ENCODE measurements around the gene BIN1. TPM values are rescaled to one million over a fixed set of nuclear protein-coding genes. Genes with fewer than 3 reads are reported as not detected.

BIN1 gene
- total RNA-seq, 2 donors from 2014 or later: 41.7 to 45.9 TPM

DNA sequence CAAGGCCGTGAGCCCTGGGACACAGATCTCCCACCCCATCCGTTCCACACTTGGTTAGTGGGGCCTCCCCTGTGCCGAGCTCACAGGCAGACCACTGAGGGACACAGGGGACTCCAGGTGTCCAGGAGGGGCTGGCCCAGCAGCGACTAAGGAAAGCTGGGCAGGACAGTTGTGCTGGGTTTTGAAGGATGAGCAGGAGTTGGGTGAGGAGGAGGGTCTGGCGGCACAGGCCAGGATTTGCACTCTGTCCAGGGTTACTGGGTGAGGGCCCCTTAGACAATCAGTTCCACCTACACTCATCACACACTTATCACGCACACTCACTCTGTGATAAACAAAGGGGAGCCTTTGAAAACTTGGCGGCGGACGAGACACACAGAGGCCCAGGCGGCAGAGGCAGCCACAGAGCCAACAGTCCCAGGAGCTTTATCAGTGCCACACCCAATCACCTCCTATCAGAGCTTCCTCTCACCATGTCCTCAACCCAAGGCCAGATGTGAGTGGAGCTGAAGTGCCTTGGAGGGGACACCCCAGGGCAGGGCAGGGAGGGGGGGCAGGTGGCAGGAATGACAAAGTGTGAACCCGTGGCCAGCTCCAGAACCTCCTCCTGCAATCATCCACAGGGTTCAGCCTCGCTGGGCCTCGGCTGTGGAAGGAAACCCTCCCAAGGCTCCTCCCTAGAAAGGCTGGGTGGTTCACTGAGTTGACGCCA is 26.6 kb downstream of the BIN1 start:
- 89% methylated on average over 14 of the region's 14 CpGs; no CpG with 5 or more reads in 1 of the 2 experiments for WGBS, 2 experiments (ENCODE audit: insufficient coverage in 1 of 2, insufficient read length in 1 of 2)
- H3K9ac ChIP-seq (ENCODE audit: extremely low read depth, low read length, poor library complexity, severe bottlenecking): no peak overlapping the region
- no peak overlapping the region for H3K4me3 ChIP-seq (ENCODE audit: low read length)
- Mint-ChIP-seq H3K4me1 (peaks cover 20% of the 10 kb centered on the region), H3K9me3 (no peaks in the 10 kb centered on the region), H3K27me3 (ENCODE audit: insufficient read depth) (no peaks in the 10 kb centered on the region), H3K27ac (no peak overlapping the region), H3K4me3 (no peak overlapping the region), H3K36me3 (ENCODE audit: low read depth) (no peaks in the 10 kb centered on the region)
- H3K9me3 ChIP-seq (ENCODE audit: control insufficient read depth, low read length): no peaks in the 10 kb centered on the region
- no peaks in the 10 kb centered on the region for H3K27me3 ChIP-seq (ENCODE audit: control insufficient read depth, insufficient read depth, low read length, poor library complexity, severe bottlenecking)
- TF ChIP-seq, protein P1, sequence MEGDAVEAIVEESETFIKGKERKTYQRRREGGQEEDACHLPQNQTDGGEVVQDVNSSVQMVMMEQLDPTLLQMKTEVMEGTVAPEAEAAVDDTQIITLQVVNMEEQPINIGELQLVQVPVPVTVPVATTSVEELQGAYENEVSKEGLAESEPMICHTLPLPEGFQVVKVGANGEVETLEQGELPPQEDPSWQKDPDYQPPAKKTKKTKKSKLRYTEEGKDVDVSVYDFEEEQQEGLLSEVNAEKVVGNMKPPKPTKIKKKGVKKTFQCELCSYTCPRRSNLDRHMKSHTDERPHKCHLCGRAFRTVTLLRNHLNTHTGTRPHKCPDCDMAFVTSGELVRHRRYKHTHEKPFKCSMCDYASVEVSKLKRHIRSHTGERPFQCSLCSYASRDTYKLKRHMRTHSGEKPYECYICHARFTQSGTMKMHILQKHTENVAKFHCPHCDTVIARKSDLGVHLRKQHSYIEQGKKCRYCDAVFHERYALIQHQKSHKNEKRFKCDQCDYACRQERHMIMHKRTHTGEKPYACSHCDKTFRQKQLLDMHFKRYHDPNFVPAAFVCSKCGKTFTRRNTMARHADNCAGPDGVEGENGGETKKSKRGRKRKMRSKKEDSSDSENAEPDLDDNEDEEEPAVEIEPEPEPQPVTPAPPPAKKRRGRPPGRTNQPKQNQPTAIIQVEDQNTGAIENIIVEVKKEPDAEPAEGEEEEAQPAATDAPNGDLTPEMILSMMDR (conservative IDR thresholded peaks at IDR 0.05): no peak
- peaks cover 10% of the 10 kb centered on the region for H3K4me1 ChIP-seq (ENCODE audit: control insufficient read depth, insufficient read depth, low read length)
- no peak overlapping the region for H3K27ac ChIP-seq (ENCODE audit: low read depth, low read length)
- no peaks in the 10 kb centered on the region for H3K36me3 ChIP-seq (ENCODE audit: control insufficient read depth, insufficient read depth, low read length)
- DNase-seq: no peak

DNA sequence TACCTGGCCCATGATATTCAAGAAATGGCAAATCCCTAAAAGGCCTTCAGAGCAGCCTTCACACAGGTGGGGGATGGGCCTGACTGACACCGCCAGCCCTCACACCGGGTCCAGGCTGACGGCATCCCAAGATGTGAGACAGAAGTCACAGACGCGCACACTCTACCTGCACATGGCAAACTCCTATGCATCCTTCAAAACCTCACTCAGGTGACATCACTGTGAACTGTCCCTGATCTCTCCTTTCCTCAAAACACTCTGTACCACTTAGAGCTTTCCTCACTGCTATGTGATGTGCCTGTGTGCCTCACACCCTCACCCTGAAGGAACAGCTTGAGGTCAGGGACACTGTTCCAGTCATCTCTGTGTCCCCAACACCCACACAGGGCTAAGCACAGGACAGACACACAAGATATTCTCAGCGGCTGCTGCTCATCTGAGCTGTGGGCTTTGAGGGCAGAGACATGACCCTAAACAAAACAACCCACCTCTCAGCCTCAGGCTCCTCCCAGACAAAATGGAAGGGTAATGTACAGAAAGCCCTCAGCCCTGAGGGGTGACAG is 27.5 kb downstream of the BIN1 start:
- H3K27me3 ChIP-seq (ENCODE audit: control insufficient read depth, insufficient read depth, low read length, poor library complexity, severe bottlenecking): no peaks in the 10 kb centered on the region
- no peak overlapping the region for H3K9ac ChIP-seq (ENCODE audit: extremely low read depth, low read length, poor library complexity, severe bottlenecking)
- Mint-ChIP-seq H3K27ac (peak overlapping the region; percentile 24), H3K36me3 (ENCODE audit: low read depth) (no peaks in the 10 kb centered on the region), H3K9me3 (no peaks in the 10 kb centered on the region), H3K27me3 (ENCODE audit: insufficient read depth) (no peaks in the 10 kb centered on the region), H3K4me1 (peaks cover 12% of the 10 kb centered on the region), H3K4me3 (no peak overlapping the region)
- no peaks in the 10 kb centered on the region for H3K9me3 ChIP-seq (ENCODE audit: control insufficient read depth, low read length)
- 86% methylated on average over 6 of the region's 6 CpGs; no CpG with 5 or more reads in 1 of the 2 experiments for WGBS, 2 experiments (ENCODE audit: insufficient coverage in 1 of 2, insufficient read length in 1 of 2)
- no peak for DNase-seq
- H3K36me3 ChIP-seq (ENCODE audit: control insufficient read depth, insufficient read depth, low read length): no peaks in the 10 kb centered on the region
- H3K27ac ChIP-seq (ENCODE audit: low read depth, low read length): no peak overlapping the region
- peaks cover 1% of the 10 kb centered on the region for H3K4me1 ChIP-seq (ENCODE audit: control insufficient read depth, insufficient read depth, low read length)
- no peak overlapping the region for H3K4me3 ChIP-seq (ENCODE audit: low read length)
- TF ChIP-seq, protein P1 (conservative IDR thresholded peaks at IDR 0.05): no peak

DNA sequence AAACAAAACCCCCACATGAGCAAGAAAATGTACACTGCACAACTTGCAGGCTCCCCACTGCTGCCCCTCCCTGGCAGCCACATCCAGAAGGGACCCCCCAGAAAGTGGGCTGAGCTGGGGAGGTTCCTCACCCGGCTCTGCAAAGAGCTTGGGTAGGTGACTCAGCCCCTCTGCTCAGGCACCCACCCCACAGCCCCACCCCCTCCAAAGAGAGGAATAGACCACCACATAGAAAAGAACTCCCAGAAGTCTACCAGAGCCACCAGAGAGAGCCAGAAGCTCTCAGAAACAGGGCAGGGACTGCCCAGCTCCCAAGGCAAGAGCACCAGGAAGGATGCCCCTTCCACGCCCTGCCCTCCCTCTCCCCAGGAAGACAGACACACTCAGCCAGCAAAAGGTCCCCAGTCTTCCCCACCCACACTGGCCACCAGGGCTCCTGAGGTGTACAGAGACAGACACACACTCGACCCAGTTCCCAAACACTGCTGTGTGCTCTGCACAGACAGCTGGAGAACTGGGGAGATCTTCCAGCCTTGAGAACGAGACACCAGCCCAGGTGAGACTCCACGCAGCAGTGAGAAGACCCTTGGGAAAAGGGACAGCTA is 28.2 kb downstream of the BIN1 start:
- no peaks in the 10 kb centered on the region for H3K36me3 Mint-ChIP-seq (ENCODE audit: low read depth)
- H3K4me1 Mint-ChIP-seq: peaks cover 6% of the 10 kb centered on the region
- no peaks in the 10 kb centered on the region for H3K4me1 ChIP-seq (ENCODE audit: control insufficient read depth, insufficient read depth, low read length)
- WGBS, 2 experiments (ENCODE audit: insufficient coverage in 1 of 2, insufficient read length in 1 of 2): 76 to 88% methylated on average over 4 to 5 of the region's 5 CpGs
- no peak overlapping the region for H3K27ac ChIP-seq (ENCODE audit: low read depth, low read length)
- TF ChIP-seq, protein P1 (conservative IDR thresholded peaks at IDR 0.05): no peak
- peak overlapping the region; percentile 64 for H3K27ac Mint-ChIP-seq
- H3K27me3 ChIP-seq (ENCODE audit: control insufficient read depth, insufficient read depth, low read length, poor library complexity, severe bottlenecking): no peaks in the 10 kb centered on the region
- H3K9me3 Mint-ChIP-seq: no peaks in the 10 kb centered on the region
- no peak overlapping the region for H3K4me3 Mint-ChIP-seq
- H3K9ac ChIP-seq (ENCODE audit: extremely low read depth, low read length, poor library complexity, severe bottlenecking): no peak overlapping the region
- no peak overlapping the region for H3K4me3 ChIP-seq (ENCODE audit: low read length)
- DNase-seq: no peak
- H3K9me3 ChIP-seq (ENCODE audit: control insufficient read depth, low read length): no peaks in the 10 kb centered on the region
- no peaks in the 10 kb centered on the region for H3K27me3 Mint-ChIP-seq (ENCODE audit: insufficient read depth)
- no peaks in the 10 kb centered on the region for H3K36me3 ChIP-seq (ENCODE audit: control insufficient read depth, insufficient read depth, low read length)

Measured in endodermal cell (in vitro differentiated cells).